GM10248 (cell line): ENCODE results near the gene TRIM29.
A peak's percentile ranks its signal among the peaks of the same experiment; 100 is the strongest.

Source experiments
- CTCF ChIA-PET: fragments of 300-600 bp; sonication (Branson Sonifier 250); formaldehyde crosslinking; extraction: SDS; loops from one replicate; lab custom pipeline; 2021; ENCODE audit warnings: antibody characterized with exemption; lab: Yijun Ruan, JAX
- POLR2A ChIA-PET: fragments of 350-650 bp; sonication (Branson Sonifier 250); formaldehyde crosslinking; extraction: SDS; loops from one replicate; lab custom pipeline; 2020; ENCODE audit warnings: antibody characterized with exemption; lab: Yijun Ruan, JAX
- DNase-seq: peaks from one replicate; pipeline ENCODE4 v3.0.0; 2012; ENCODE audit errors: extremely low spot score
- CTCF ChIP-seq: IDR thresholded peaks from 2 replicates; pipeline ENCODE4 v1.5.1; 2012; ENCODE audit warnings: mild to moderate bottlenecking, low read depth; ENCODE audit errors: extremely low read depth, missing control alignments, control extremely low read depth

TRIM29 gene

GRCh38 chr11:120068114-120068573, 69.8 kb downstream of the TRIM29 start:
- DNase-seq, result peak; percentile 48
- ChIA-PET CTCF (interaction anchor here (1.6 to 2.0 kb wide), 2 partner anchors 12 to 40 kb away, joined by 4 to 5 read pairs; no protein-coding TSS in a partner anchor), POLR2A (no interaction called here)
- no peak for TF ChIP-seq CTCF

GRCh38 chr11:120067438-120068113, 70.3 kb downstream of the TRIM29 start:
- POLR2A ChIA-PET, result no interaction called here
- no peak for DNase-seq
- TF ChIP-seq CTCF, result no peak
- CTCF ChIA-PET, result interaction anchor here (1.6 to 2.0 kb wide), 2 partner anchors 12 to 41 kb away, joined by 4 to 5 read pairs; no protein-coding TSS in a partner anchor

GRCh38 chr11:120066738-120067437, 71.0 kb downstream of the TRIM29 start:
- ChIA-PET CTCF (interaction anchor here (1.3 kb wide), 1 partner anchor 14 kb away, joined by 4 read pairs; no protein-coding TSS in a partner anchor), POLR2A (no interaction called here)
- no peak for TF ChIP-seq CTCF
- DNase-seq, result no peak

- POLR2A ChIA-PET, result no interaction called here
- CTCF ChIA-PET, result interaction anchor here (0.6 to 1.3 kb wide), 2 partner anchors 13 to 43 kb away, joined by 3 to 4 read pairs; no protein-coding TSS in a partner anchor
- no peak for TF ChIP-seq CTCF
- DNase-seq, result no peak
These were observed 72.0 kb downstream of the TRIM29 start for GRCh38 chr11:120065876-120066275.

- ChIA-PET CTCF (no interaction called here), POLR2A (no interaction called here)
- DNase-seq, result no peak
- TF ChIP-seq CTCF, result no peak
These were observed 72.7 kb downstream of the TRIM29 start for GRCh38 chr11:120065176-120065575.

GRCh38 chr11:120064341-120064740, 73.6 kb downstream of the TRIM29 start:
- no peak for DNase-seq
- ChIA-PET POLR2A (no interaction called here), CTCF (no interaction called here)
- TF ChIP-seq CTCF, result no peak
